GM12874 (cell line): Measurements from ENCODE around the gene ZNRF3.

ENCODE experiments used
- TF ChIP-seq, protein P1 (sequence below): IDR thresholded peaks from 2 replicates; pipeline ENCODE4 v1.5.1; 2011; ENCODE audit warnings: low read depth, mild to moderate bottlenecking, control low read depth, low read length, moderate library complexity; ENCODE audit not compliant: insufficient read depth

The ZNRF3 gene

DNA sequence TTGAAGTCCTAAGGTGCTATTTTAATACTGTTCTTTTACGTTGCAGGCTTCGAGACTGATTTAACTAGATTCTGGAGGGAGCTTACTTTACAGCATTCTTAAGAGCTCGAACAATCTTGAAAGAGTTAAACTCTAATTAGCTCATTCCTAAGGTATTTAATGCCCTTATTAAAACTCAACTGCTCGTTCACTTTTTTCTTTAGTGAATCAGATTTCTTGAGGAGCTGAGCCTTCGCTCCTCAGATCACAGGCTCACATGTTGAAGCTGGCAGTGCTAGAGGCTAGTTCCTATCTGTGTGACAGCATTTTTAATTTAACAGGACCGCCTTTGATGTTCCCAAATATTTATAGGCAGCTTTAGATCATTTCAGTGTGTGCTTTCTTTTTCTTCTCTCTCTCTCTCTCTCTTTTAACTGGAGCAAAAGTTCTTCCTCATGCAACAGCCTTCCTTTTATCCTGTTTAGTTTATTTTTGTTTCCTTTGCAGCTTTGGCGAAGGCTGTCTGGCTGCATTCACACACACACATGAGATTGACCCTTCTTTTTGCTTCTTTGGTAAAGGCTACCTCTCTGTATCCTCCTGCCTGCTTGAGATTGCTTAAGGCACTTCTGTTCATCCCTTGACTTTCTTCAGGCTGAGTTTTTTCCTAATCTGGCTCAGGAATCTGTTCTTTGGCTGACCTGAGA, 21.0 kb downstream of the ZNRF3 start:
- TF ChIP-seq, protein P1, sequence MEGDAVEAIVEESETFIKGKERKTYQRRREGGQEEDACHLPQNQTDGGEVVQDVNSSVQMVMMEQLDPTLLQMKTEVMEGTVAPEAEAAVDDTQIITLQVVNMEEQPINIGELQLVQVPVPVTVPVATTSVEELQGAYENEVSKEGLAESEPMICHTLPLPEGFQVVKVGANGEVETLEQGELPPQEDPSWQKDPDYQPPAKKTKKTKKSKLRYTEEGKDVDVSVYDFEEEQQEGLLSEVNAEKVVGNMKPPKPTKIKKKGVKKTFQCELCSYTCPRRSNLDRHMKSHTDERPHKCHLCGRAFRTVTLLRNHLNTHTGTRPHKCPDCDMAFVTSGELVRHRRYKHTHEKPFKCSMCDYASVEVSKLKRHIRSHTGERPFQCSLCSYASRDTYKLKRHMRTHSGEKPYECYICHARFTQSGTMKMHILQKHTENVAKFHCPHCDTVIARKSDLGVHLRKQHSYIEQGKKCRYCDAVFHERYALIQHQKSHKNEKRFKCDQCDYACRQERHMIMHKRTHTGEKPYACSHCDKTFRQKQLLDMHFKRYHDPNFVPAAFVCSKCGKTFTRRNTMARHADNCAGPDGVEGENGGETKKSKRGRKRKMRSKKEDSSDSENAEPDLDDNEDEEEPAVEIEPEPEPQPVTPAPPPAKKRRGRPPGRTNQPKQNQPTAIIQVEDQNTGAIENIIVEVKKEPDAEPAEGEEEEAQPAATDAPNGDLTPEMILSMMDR = no peak

DNA sequence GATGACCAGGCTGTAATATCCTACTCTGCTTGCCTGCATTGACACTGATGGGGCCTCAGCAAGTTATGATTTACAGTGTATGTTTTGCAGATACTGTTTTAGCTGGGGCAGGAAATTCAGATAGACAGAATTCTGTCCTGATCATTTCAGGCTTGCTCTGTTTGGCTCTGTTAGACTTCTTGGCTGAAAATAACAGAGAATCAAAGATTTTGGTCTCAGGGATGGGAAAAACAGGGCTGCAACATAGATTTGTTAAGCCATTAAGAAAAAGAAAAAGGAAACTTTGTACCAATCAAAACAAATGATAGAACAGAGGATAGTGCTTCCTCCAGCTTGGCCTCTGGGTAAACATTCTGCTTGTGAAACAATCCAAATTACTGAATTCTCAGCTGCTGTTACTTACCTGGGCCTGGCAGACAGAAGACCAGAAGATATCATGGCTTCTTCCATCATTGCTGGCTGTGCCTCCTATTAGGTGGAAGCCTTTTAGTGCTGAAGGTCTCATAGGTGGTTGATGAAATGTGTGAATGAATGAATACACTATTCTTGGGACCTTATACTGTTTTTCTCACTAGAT, 22.0 kb downstream of the ZNRF3 start:
- TF ChIP-seq, protein P1 = no peak

DNA sequence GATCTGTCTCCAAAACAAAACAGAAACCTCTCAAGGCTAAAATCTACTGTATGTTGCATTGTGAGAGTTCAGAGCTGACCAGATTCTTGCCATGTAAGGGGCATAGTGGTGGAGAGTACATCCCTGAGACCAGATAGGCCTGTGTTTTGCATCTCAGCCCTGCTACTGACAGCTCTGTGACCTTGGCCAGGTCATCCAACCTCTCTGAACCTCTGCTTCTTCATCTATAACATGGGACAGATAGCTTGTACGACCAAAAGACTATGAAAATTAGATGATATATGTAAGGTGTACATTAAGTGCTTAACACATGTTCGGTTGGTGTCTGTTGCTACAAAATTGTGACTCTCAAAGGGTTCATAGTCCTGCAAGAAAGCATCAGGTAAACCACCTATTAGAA, 22.9 kb downstream of the ZNRF3 start:
- TF ChIP-seq, protein P1 = no peak

DNA sequence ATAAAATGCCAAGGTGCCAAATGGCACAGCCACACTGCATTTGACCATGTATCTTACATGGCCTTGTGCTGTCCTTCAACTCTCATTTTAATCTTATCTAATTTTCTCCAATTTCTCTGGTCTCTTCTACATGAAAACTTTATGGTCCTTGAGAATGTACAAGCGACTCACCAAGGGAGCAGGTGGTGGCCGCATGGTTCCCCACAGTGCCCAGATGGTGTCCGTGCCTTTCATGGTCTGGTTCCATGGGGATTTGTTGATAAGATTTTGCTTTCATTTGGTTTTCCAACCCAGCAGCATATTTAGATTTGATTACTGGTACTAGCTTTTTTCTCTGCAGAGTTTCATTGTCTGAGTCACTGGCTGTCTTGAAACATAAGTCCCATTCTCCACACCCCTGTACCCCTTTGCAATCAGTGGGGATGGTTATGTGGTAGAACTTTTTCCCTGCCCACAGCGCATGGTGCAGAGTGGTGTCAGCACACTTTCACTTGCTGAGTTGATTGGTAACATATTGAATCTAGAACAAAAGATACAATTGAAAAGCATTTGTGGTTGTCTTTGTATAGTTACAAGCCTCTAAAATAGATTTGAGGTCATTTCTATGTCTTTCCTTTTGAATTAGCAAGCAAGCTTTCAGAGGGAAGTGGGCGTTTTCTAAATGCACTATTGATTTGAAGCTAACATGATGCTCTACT, 24.1 kb downstream of the ZNRF3 start:
- TF ChIP-seq, protein P1 = no peak

DNA sequence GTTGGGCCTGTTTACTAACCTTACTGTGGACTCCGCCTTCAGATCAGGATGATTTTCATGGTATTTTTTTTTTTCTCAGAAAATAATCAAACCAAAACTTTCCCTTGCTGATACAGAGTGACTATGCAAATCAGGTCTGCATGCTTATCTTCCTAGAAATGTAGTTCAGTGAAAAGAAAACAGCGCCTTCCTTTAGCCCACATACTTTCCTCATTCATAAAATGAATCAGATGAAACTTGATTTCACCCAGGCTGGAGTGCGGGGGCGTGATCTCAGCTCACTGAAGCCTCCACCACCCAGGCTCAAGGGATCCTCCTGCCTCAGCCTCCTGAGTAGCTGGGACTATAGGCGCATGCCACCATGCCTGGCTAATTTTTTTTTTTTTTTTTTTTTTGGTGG, 26.0 kb downstream of the ZNRF3 start:
- TF ChIP-seq, protein P1 = no peak

DNA sequence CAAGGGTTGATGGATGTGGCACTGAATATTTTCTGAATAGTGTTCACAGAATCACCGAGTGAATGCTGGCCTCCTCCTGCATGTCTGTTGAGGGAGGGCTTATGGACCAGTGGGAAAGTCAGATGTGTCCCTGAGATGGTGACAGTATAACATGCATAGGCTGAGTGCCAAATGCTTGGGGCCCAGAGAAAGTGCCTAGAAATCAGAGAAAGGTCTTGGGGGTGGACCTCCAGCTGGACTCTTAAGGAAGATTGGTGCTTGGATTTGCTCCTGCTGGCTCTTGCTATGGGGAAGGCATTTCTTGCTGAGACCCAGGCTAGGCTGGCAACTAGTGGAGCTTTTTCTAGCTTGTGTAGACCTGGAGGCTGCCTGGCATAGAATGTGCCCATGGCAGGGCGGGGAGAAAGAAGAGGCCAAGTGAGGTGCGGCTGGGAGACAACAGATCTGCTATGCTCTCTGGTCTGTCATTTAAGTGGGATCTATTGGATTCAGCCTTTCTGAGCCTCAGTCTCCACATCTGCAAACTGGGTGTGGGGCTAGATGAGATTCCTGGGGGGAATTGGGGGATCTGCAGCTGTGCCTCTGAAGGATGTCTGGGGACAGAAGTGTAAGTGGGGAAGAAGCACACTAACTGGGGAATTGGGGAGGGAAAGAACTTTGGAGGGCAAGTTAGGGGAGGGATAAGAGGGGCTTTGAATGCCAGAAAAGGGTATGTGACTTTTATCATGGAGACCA, 27.4 kb downstream of the ZNRF3 start:
- TF ChIP-seq, protein P1 = no peak

DNA sequence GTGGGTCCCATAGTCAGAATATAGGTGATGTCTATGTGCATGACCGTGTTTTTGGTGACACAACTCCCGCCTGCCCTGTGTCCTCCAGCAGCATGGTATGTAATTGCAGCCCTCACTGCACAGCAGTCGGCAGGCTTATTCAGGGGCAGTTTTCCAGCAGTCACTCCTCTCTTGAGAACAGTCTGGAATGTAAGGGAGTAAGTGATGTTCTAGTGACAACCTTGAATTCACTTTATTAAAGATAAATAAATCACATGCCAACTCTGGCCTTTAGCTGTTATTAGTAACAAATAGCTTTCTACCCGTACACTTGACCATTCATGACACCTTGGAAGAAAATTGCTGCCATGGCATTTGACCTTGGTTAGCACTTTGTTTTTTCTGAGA, 27.9 kb downstream of the ZNRF3 start:
- TF ChIP-seq, protein P1 = no peak
